IMR-90 (cell line): Measurements from ENCODE around the gene PIM1. TPM values are rescaled to one million over a fixed set of nuclear protein-coding genes. Genes with fewer than 3 reads are reported as not detected.

Experiments
- ATAC-seq: fragments of 200-7000 bp; cut with Tn5 transposase; 2 replicates; pipeline ENCODE4 v1.9.1; 2020; ENCODE audit warnings: low read depth, mild to moderate bottlenecking, moderate library complexity
- BruUV-seq: library from RNA; stranded (reverse); fragments of 400-500 nt; replicated peaks from 2 replicates; lab custom pipeline; 2021; lab: Mats Ljungman, UMichigan
- CTCF ChIA-PET: fragments of 300-600 bp; formaldehyde crosslinking; extraction: SDS; loops from one replicate; lab custom pipeline; 2021; ENCODE audit warnings: antibody characterized with exemption; lab: Yijun Ruan, JAX
- POLR2A ChIA-PET: fragments of 300-600 bp; sonication (Branson Sonifier 250); formaldehyde crosslinking; loops from one replicate; lab custom pipeline; 2022; ENCODE audit warnings: antibody characterized with exemption; ENCODE audit not compliant: unreplicated experiment; lab: Charles Lee
- DNase-seq: peaks from one replicate; pipeline ENCODE4 v3.0.0; 2013
- H2AFZ ChIP-seq: replicated peaks from 2 replicates; pipeline ENCODE3; 2013; ENCODE audit warnings: low read length, mild to moderate bottlenecking; ENCODE audit not compliant: poor library complexity
- H2AK5ac ChIP-seq: 2 replicates; pipeline ENCODE4 v1.6.1; 2013; ENCODE audit warnings: low read depth, low read length, inconsistent platforms
- H2AK9ac ChIP-seq: replicated peaks from 2 replicates; pipeline ENCODE3; 2013; ENCODE audit warnings: mild to moderate bottlenecking, low read depth, low read length, moderate library complexity; ENCODE audit not compliant: poor library complexity
- H2BK120ac ChIP-seq: 2 replicates; pipeline ENCODE4 v1.6.1; 2013; ENCODE audit warnings: low read depth, low read length, inconsistent platforms
- H2BK15ac ChIP-seq: 3 replicates; pipeline ENCODE4 v1.6.1; 2013; ENCODE audit warnings: low read depth, low read length, inconsistent platforms
- H2BK20ac ChIP-seq: 2 replicates; pipeline ENCODE4 v1.6.1; 2013; ENCODE audit warnings: low read depth, mild to moderate bottlenecking, inconsistent platforms, low read length, moderate library complexity
- H2BK5ac ChIP-seq: 2 replicates; pipeline ENCODE4 v1.6.1; 2013; ENCODE audit warnings: mild to moderate bottlenecking, low read depth, low read length, inconsistent platforms; ENCODE audit not compliant: poor library complexity, severe bottlenecking
- H3K14ac ChIP-seq: replicated peaks from 2 replicates; pipeline ENCODE4 v1.6.1; 2013; ENCODE audit warnings: low read depth, low read length, inconsistent platforms
- H3K18ac ChIP-seq: 2 replicates; pipeline ENCODE4 v1.6.1; 2013; ENCODE audit warnings: low read depth, low read length, control low read depth
- H3K23ac ChIP-seq: 2 replicates; pipeline ENCODE4 v1.6.1; 2013; ENCODE audit warnings: low read depth, low read length, inconsistent platforms
- H3K27ac ChIP-seq: 2 replicates; pipeline ENCODE4 v1.5.1; 2013; ENCODE audit warnings: mild to moderate bottlenecking, control low read depth, low read length; ENCODE audit not compliant: insufficient read depth
- H3K27me3 ChIP-seq: 2 replicates; pipeline ENCODE4 v1.6.1; 2013; ENCODE audit warnings: low read length; ENCODE audit not compliant: control insufficient read depth, insufficient read depth
- H3K36me3 ChIP-seq: 2 replicates; pipeline ENCODE4 v1.6.1; 2013; ENCODE audit warnings: low read length, mixed read lengths; ENCODE audit not compliant: control insufficient read depth, insufficient read depth
- H3K4ac ChIP-seq: 2 replicates; pipeline ENCODE4 v1.6.1; 2013; ENCODE audit warnings: low read depth, low read length, inconsistent platforms
- H3K4me1 ChIP-seq: 2 replicates; pipeline ENCODE4 v1.6.1; 2013; ENCODE audit warnings: low read length, mixed read lengths; ENCODE audit not compliant: control insufficient read depth, insufficient read depth
- H3K4me2 ChIP-seq: 2 replicates; pipeline ENCODE4 v1.6.1; 2013; ENCODE audit warnings: low read depth, mild to moderate bottlenecking, control low read depth, low read length, moderate library complexity
- H3K4me3 ChIP-seq: 2 replicates; pipeline ENCODE4 v1.5.1; 2013; ENCODE audit warnings: low read depth, mild to moderate bottlenecking, control low read depth, low read length, moderate library complexity; ENCODE audit not compliant: insufficient read depth
- H3K56ac ChIP-seq: 2 replicates; pipeline ENCODE4 v1.6.1; 2013; ENCODE audit warnings: low read length, inconsistent platforms; ENCODE audit not compliant: insufficient read depth; ENCODE audit errors: extremely low read depth
- H3K79me1 ChIP-seq, 2 experiments: 2 replicates each; pipeline ENCODE4 v1.6.1; 2013; ENCODE audit warnings: low read length in 2 of 2, inconsistent platforms in 1 of 2, low read depth in 1 of 2
- H3K9ac ChIP-seq: 2 replicates; pipeline ENCODE4 v1.6.1; 2013; ENCODE audit warnings: low read depth, low read length, control low read depth
- H3K9me1 ChIP-seq: 2 replicates; pipeline ENCODE4 v1.6.1; 2013; ENCODE audit warnings: low read length, inconsistent platforms; ENCODE audit not compliant: insufficient read depth
- H3K9me3 ChIP-seq: 2 replicates; pipeline ENCODE4 v1.6.1; 2013; ENCODE audit warnings: low read length; ENCODE audit not compliant: control insufficient read depth, insufficient read depth
- H4K20me1 ChIP-seq: 2 replicates; pipeline ENCODE4 v1.6.1; 2013; ENCODE audit warnings: low read length, inconsistent platforms; ENCODE audit not compliant: insufficient read depth
- H4K5ac ChIP-seq: 2 replicates; pipeline ENCODE4 v1.6.1; 2013; ENCODE audit warnings: mild to moderate bottlenecking, low read depth, low read length, control low read depth
- H4K8ac ChIP-seq, 2 experiments: 2 replicates each; pipeline ENCODE4 v1.6.1; 2013; ENCODE audit warnings: low read depth in 2 of 2, low read length in 2 of 2, control low read depth in 1 of 2, inconsistent platforms in 1 of 2
- H4K91ac ChIP-seq: 2 replicates; pipeline ENCODE4 v1.6.1; 2013; ENCODE audit warnings: low read depth, low read length, inconsistent platforms; ENCODE audit not compliant: insufficient read depth
- BHLHE40 ChIP-seq: fragments of 150-350 bp; IDR thresholded peaks from 2 replicates; pipeline ENCODE4 v1.6.1; 2016; ENCODE audit warnings: mild to moderate bottlenecking, low read depth, low read length
- CEBPB ChIP-seq: IDR thresholded peaks from 2 replicates; pipeline ENCODE4 v1.6.1; 2012; ENCODE audit warnings: low read depth, low read length, improper control_type of control experiment
- CHD1 ChIP-seq: IDR thresholded peaks from 2 replicates; pipeline ENCODE4 v1.6.1; 2012; ENCODE audit warnings: low read depth, low read length, improper control_type of control experiment
- CTCF ChIP-seq: conservative IDR thresholded peaks from 2 replicates; pipeline ENCODE4 v1.5.1; 2012; ENCODE audit warnings: mild to moderate bottlenecking, low read depth, low read length, improper control_type of control experiment
- ELK1 ChIP-seq: fragments of 150-350 bp; IDR thresholded peaks from 2 replicates; pipeline ENCODE4 v1.6.1; 2016; ENCODE audit warnings: low read depth, mild to moderate bottlenecking, low read length, moderate library complexity, borderline replicate concordance
- FOS ChIP-seq: fragments of 150-350 bp; IDR thresholded peaks from 2 replicates; pipeline ENCODE4 v1.6.1; 2016; ENCODE audit warnings: low read depth, low read length
- MAFK ChIP-seq: IDR thresholded peaks from 2 replicates; pipeline ENCODE4 v1.6.1; 2012; ENCODE audit warnings: low read depth, low read length, improper control_type of control experiment
- MAZ ChIP-seq: IDR thresholded peaks from 2 replicates; pipeline ENCODE4 v1.6.1; 2012; ENCODE audit warnings: low read depth, mild to moderate bottlenecking, low read length, improper control_type of control experiment, moderate library complexity, borderline replicate concordance
- MXI1 ChIP-seq: IDR thresholded peaks from 2 replicates; pipeline ENCODE4 v1.6.1; 2012; ENCODE audit warnings: low read depth, mild to moderate bottlenecking, low read length, moderate library complexity, borderline replicate concordance
- NFE2L2 ChIP-seq: fragments of 150-350 bp; IDR thresholded peaks from 2 replicates; pipeline ENCODE4 v1.6.1; 2016; ENCODE audit warnings: low read depth, mild to moderate bottlenecking, low read length
- POLR2A ChIP-seq: IDR thresholded peaks from 2 replicates; pipeline ENCODE4 v1.6.1; 2012; ENCODE audit warnings: mild to moderate bottlenecking, low read depth, low read length
- RAD21 ChIP-seq: IDR thresholded peaks from 2 replicates; pipeline ENCODE4 v1.6.1; 2012; ENCODE audit warnings: low read length, improper control_type of control experiment
- RCOR1 ChIP-seq: IDR thresholded peaks from 2 replicates; pipeline ENCODE4 v1.6.1; 2012; ENCODE audit warnings: mild to moderate bottlenecking, low read length, improper control_type of control experiment; ENCODE audit not compliant: insufficient replicate concordance
- RFX5 ChIP-seq: IDR thresholded peaks from 2 replicates; pipeline ENCODE4 v1.8.0; 2012; ENCODE audit warnings: low read depth, mild to moderate bottlenecking, low read length, moderate library complexity
- SMC3 ChIP-seq: fragments of 150-350 bp; IDR thresholded peaks from 2 replicates; pipeline ENCODE4 v1.6.1; 2016; ENCODE audit warnings: low read depth, mild to moderate bottlenecking, antibody characterized with exemption, low read length, moderate library complexity
- USF2 ChIP-seq: fragments of 150-350 bp; IDR thresholded peaks from 2 replicates; pipeline ENCODE4 v1.6.1; 2017; ENCODE audit warnings: mild to moderate bottlenecking, antibody characterized with exemption, low read length, low read depth
- WGBS, 2 experiments: methylation state at CpG; one replicate each; pipeline versions ENCODE4 v1.1.5 to v1.1.7; 2013; ENCODE audit warnings: missing lambda C conversion rate in 2 of 2; ENCODE audit not compliant: insufficient read length in 1 of 2; ENCODE audit errors: extremely low coverage in 2 of 2; 5-methylcytosine and 5-hydroxymethylcytosine counted together
- dilution Hi-C: fragments of 300-500 bp; cut with HindIII; formaldehyde crosslinking; loops from one replicate; pipeline ENCODE4 v1.14.3; 2018; ENCODE audit warnings: low sequenced_read_pairs; ENCODE audit not compliant: unreplicated experiment
- in situ Hi-C: fragments of 300-500 bp; cut with MboI; formaldehyde crosslinking; loops from 3 replicates; pipeline ENCODE4 v1.14.3; 2019; ENCODE audit warnings: low sequenced_read_pairs, inconsistent platforms, mixed read lengths
- intact Hi-C: fragments of 100-400 bp; cut with micrococcal nuclease; formaldehyde crosslinking; loops from 2 replicates; pipeline ENCODE4 v1.10.0; 2022
- polyA plus RNA-seq, 3 experiments: library from polyadenylated mRNA; depleted of rRNA; stranded (reverse); fragments of >200 nt; gene quantifications; 2 replicates each; pipeline ENCODE4 v1.2.3, GENCODE V29; 2012; ENCODE audit warnings: low replicate concordance in 1 of 3
- total RNA-seq: library from RNA; depleted of rRNA; stranded (reverse); fragments of >200 nt; gene quantifications from 2 replicates; pipeline ENCODE4 v1.2.3, GENCODE V29; 2012

The PIM1 gene
- total and polyA plus RNA-seq, 2 of the 4 experiments (the other 2 are of a cell fraction), result 7.2 to 18.5 TPM

DNA sequence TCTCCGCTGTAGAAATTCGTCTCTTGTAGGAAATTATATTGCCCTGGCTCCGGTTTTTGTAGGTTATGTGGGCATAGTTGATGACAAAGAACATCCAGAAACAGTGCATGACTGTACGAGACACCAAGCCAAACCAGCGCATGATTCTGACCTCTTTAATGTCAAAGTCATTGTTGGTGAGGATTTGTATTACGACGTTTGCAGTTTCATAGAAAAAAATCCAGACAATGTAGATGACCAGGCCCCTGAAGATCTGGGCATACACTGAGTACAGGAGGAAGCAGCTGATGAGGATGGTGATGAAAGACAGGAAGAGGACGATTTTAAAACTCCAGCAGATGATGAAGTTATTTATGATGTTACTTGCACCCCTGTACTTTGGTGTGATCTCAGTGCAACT, 48.6 kb downstream of the PIM1 start:
- no peak overlapping the region for H2AK9ac ChIP-seq
- intact Hi-C loops, result no loop called here
- POLR2A ChIA-PET, result no interaction called here

More for the DNA sequence above, 48.6 kb downstream of the PIM1 start:
- no peak overlapping the region for H3K4me3 ChIP-seq
- H2BK20ac ChIP-seq, result no peak overlapping the region
- H2BK120ac ChIP-seq, result no peak overlapping the region
- no peak overlapping the region for H4K91ac ChIP-seq
- H3K14ac ChIP-seq, result no peak overlapping the region
- BruUV-seq, result no TSS peak
- H2BK5ac ChIP-seq, result no peak overlapping the region
- H2AK5ac ChIP-seq, result no peak overlapping the region
- H4K20me1 ChIP-seq, result no peaks in the 10 kb centered on the region
- H3K18ac ChIP-seq, result no peak overlapping the region
- H3K9ac ChIP-seq, result no peak overlapping the region
- no peak overlapping the region for H2AFZ ChIP-seq
- H3K4ac ChIP-seq, result no peak overlapping the region
- ATAC-seq, result no peak
- H3K56ac ChIP-seq, result no peak overlapping the region
- CTCF ChIA-PET, result no interaction called here
- no peaks in the 10 kb centered on the region for H3K9me3 ChIP-seq
- no peak overlapping the region for H3K27ac ChIP-seq
- in situ Hi-C loops, result loop anchor here (10.0 kb wide), 1 partner anchor 334 kb away; the partner anchor contains the start of gene C6orf89
- H3K9me1 ChIP-seq, result peaks cover 5% of the 10 kb centered on the region; the same call in 1 of the 2 replicates
- dilution Hi-C loops, result no loop called here
- H2BK15ac ChIP-seq, result no peak overlapping the region
- H3K23ac ChIP-seq, result no peak overlapping the region
- no peak overlapping the region for H3K4me2 ChIP-seq
- no peaks in the 10 kb centered on the region for H3K79me1 ChIP-seq
- H3K27me3 ChIP-seq, result no peaks in the 10 kb centered on the region
- no peak overlapping the region for H4K5ac ChIP-seq
- no peak for DNase-seq
- H3K36me3 ChIP-seq, result no peaks in the 10 kb centered on the region
- no peak for TF ChIP-seq RFX5
- TF ChIP-seq ELK1, result no peak
- no peak for TF ChIP-seq FOS
- TF ChIP-seq POLR2A, result no peak
- TF ChIP-seq CEBPB, result no peak
- no peak for TF ChIP-seq RCOR1
- TF ChIP-seq RAD21, result no peak
- TF ChIP-seq CTCF, result no peak
- TF ChIP-seq BHLHE40, result no peak
- no peak for TF ChIP-seq USF2
- TF ChIP-seq MXI1, result no peak
- no peak for TF ChIP-seq MAFK
- TF ChIP-seq NFE2L2, result no peak
- no peak for TF ChIP-seq SMC3
- TF ChIP-seq MAZ, result no peak
- TF ChIP-seq CHD1, result no peak
- H4K8ac ChIP-seq, result no peak overlapping the region
- 77% methylated on average over 3 of the region's 8 CpGs; no CpG with 5 or more reads in 1 of the 2 experiments for WGBS, 2 experiments
- 0 out of 2 replicates have a peak, but pooled peaks cover 2% of the 10 kb centered on the region for H3K4me1 ChIP-seq
